ENCODE measurements around the gene PPRC1.

The PPRC1 gene

DNA sequence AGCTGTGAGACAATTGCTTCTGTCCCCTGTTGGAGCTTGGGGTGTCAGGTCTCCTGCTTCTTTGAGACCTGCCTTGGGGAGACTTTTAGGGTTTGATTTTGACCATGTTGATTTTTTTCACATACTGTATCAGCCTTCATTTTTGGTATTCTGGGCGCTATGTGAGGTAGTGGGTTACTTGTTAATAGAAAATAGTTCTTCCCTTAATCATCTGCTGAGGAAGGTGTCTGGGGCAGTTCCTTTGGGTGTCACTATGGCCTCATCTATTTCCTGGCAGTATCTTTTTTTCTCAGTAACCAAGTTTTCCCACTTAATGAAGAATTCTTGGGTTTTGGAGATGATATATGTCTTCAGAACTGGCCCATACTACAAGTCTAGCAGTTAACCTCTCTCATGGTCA, 14.7 kb downstream of the PPRC1 start:
- no peak overlapping the region for H3K4me3 ChIP-seq (ENCODE audit: low read depth, low read length)
- TF ChIP-seq, protein P1, sequence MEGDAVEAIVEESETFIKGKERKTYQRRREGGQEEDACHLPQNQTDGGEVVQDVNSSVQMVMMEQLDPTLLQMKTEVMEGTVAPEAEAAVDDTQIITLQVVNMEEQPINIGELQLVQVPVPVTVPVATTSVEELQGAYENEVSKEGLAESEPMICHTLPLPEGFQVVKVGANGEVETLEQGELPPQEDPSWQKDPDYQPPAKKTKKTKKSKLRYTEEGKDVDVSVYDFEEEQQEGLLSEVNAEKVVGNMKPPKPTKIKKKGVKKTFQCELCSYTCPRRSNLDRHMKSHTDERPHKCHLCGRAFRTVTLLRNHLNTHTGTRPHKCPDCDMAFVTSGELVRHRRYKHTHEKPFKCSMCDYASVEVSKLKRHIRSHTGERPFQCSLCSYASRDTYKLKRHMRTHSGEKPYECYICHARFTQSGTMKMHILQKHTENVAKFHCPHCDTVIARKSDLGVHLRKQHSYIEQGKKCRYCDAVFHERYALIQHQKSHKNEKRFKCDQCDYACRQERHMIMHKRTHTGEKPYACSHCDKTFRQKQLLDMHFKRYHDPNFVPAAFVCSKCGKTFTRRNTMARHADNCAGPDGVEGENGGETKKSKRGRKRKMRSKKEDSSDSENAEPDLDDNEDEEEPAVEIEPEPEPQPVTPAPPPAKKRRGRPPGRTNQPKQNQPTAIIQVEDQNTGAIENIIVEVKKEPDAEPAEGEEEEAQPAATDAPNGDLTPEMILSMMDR (IDR thresholded peaks at IDR 0.05; ENCODE audit: low read depth, low read length) = no peak
- H3K36me3 ChIP-seq = peaks cover 82% of the 10 kb centered on the region
- H3K27ac ChIP-seq = no peak overlapping the region
- no peaks in the 10 kb centered on the region for H3K27me3 ChIP-seq (ENCODE audit: insufficient read depth, low read depth, severe bottlenecking)
- no peaks in the 10 kb centered on the region for H3K9me3 ChIP-seq (ENCODE audit: severe bottlenecking)
- no peak for DNase-seq

DNA sequence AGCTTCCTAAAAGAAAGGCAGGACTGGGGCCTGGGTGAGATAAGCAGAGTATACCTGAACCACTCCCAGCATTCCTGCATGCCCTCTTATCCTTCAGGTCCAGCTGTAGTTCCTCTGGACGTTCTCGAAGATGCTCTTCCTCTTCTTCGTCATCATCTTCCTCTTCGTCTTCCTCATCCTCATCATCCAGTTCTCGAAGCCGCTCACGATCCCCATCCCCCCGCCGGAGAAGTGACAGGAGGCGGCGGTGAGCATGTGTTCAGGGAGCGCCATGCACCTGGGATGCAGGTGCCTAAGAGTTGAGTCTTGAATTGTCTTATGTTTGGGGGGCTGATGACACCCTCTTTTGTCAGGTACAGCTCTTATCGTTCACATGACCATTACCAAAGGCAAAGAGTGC, 15.4 kb downstream of the PPRC1 start:
- no peaks in the 10 kb centered on the region for H3K9me3 ChIP-seq (ENCODE audit: severe bottlenecking)
- TF ChIP-seq, protein P1 (IDR thresholded peaks at IDR 0.05; ENCODE audit: low read depth, low read length) = no peak
- no peak overlapping the region for H3K4me3 ChIP-seq (ENCODE audit: low read depth, low read length)
- no peaks in the 10 kb centered on the region for H3K27me3 ChIP-seq (ENCODE audit: insufficient read depth, low read depth, severe bottlenecking)
- peaks cover 75% of the 10 kb centered on the region for H3K36me3 ChIP-seq
- no peak for DNase-seq
- H3K27ac ChIP-seq = no peak overlapping the region

DNA sequence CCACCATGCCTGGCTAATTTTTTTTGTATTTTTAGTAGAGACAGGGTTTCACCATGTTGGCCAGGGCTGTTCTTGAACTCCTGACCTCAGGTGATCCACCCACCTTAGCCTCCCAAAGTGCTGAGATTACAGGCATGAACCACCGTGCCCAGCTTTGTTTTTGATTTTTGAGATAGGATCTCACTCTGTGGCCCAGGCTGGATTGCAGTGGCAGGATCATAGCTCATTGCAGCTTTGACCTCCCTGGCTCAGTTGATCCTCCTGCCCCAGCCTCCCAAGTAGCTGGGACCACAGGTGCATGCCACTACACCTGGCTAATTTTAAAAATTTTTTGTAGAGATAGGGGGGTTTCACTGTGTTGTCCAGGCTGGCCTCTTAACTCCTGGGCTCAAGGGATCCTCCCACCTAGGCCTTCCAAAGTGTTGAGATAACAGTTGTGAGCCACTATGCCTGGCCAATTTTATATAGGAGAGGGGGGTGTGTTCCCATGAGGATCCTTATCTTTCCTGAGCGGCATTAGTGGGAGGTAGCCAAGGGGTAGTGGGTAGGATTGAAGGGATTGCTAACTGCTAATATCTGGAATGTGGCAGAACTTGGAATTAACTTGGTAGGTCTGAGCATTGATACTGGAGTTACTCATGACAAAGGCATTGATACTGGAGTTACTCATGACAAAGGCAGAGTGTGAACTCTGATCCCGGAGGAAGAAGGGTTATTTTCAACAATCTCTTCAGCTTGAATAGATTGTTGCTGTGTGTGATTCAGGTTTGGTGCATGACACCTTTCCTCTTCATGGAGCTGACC, 18.3 kb downstream of the PPRC1 start:
- no peak for DNase-seq
- H3K27me3 ChIP-seq (ENCODE audit: insufficient read depth, low read depth, severe bottlenecking) = no peaks in the 10 kb centered on the region
- peak overlapping the region; percentile 82 for H3K27ac ChIP-seq
- no peak overlapping the region for H3K4me3 ChIP-seq (ENCODE audit: low read depth, low read length)
- TF ChIP-seq, protein P1 (IDR thresholded peaks at IDR 0.05; ENCODE audit: low read depth, low read length) = no peak
- H3K9me3 ChIP-seq (ENCODE audit: severe bottlenecking) = no peaks in the 10 kb centered on the region
- peaks cover 74% of the 10 kb centered on the region for H3K36me3 ChIP-seq

DNA sequence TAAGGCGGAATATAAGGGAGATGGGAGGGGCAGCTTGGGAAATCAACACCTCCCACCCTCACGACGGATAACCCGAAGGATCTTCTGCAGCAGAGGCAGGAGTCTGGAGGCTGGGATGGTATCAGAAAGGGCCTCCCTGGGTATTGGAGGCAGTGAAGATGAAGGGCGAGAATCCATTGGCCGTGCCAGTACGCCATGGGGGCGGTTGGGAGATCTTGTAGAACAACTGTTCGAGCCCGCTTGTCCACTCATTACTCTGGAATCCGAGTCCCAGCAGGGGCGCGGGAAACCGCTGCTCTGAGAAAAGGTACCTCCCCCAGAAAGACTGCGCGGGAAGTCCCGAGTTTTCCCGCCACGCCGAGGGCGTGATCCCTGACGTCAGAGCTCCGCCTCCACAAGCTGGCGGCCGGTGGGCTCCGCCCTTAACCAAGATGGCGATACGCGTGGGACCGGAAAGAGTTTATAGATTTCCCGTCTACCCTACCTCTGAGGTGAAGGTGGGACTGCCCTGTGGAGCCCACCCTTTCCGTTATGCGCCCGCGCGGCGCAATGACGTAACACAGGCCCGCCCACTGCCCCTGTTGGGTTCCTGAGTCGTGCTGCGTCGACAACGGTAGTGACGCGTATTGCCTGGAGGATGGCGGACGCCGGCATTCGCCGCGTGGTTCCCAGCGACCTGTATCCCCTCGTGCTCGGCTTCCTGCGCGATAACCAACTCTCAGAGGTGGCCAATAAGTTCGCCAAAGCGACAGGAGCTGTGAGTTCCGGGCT, 19.1 kb downstream of the PPRC1 start, which contains the start of gene NOLC1:
Gene NOLC1, plus strand, starts transcription at position 616 of the 771 bp plus-strand sequence. Its CDS starts 22 bp downstream, at position 638.
- H3K27ac ChIP-seq = peak within 1 kb of the TSS; percentile 82

DNA sequence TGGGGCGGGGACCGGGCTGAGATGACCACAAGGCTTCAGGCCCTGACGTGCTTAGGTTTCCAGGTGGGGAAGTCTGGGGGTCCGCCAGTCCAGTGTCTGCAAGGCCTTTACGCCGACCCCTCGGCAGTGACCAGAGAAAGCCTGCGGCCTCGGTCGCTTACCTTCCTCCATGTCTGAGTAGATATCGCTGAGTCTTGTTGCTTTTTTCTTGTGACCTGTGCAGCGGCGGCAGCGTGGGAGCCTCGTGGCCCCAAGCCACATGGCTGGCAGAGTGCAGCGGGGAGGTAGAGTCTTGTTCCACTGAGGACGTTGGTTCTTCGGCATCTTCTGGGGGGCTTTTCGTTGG, 19.7 kb downstream of the PPRC1 start:
- Histone ChIP-seq H3K36me3 (peaks cover 74% of the 10 kb centered on the region), H3K9me3 (ENCODE audit: severe bottlenecking) (no peaks in the 10 kb centered on the region), H3K27me3 (ENCODE audit: insufficient read depth, low read depth, severe bottlenecking) (no peaks in the 10 kb centered on the region), H3K4me3 (ENCODE audit: low read depth, low read length) (peak overlapping the region; percentile 99), H3K27ac (peak overlapping the region; percentile 76)
- no peak for DNase-seq
- TF ChIP-seq, protein P1 (IDR thresholded peaks at IDR 0.05; ENCODE audit: low read depth, low read length) = no peak

More for the DNA sequence above, 19.1 kb downstream of the PPRC1 start, which contains the start of gene NOLC1:
- peaks cover 74% of the 10 kb centered on the region for H3K36me3 ChIP-seq
- TF ChIP-seq, protein P1 (IDR thresholded peaks at IDR 0.05; ENCODE audit: low read depth, low read length) = no peak
- DNase-seq = peak; percentile 99
- peak within 1 kb of the TSS; percentile 99 for H3K4me3 ChIP-seq (ENCODE audit: low read depth, low read length)
- no peaks in the 10 kb centered on the region for H3K9me3 ChIP-seq (ENCODE audit: severe bottlenecking)
- H3K27me3 ChIP-seq (ENCODE audit: insufficient read depth, low read depth, severe bottlenecking) = no peaks in the 10 kb centered on the region
